Fibroblast of skin of right biceps (primary cell): Measurements from ENCODE around the gene INTS4.
"Not testable (repeated sequence)": the region's sequence is repeated elsewhere in the genome, so short reads cannot be mapped to it uniquely, and the experiment has no call there.

Source experiments
- DNase-seq: peaks from one replicate; pipeline ENCODE4 v3.0.0-alpha.2; 2013

The INTS4 gene

GRCh38 chr11:77994434-77995362, at the start of gene INTS4:
INTS4 (minus strand) TSS chr11:77994668; CDS start chr11:77994643, 25 bp downstream.
- peak; percentile 100 for DNase-seq

- DNase-seq: no peak
These were observed 47.5 kb upstream of the INTS4 start for GRCh38 chr11:78041843-78042440.

- not testable (repeated sequence) for DNase-seq
These were observed 46.9 kb upstream of the INTS4 start for GRCh38 chr11:78041380-78041719.

- peak; percentile 31 for DNase-seq
These were observed 46.4 kb upstream of the INTS4 start for GRCh38 chr11:78040691-78041379.

- DNase-seq: peak; percentile 93
These were observed 45.6 kb upstream of the INTS4 start for GRCh38 chr11:78039919-78040671.

- no peak for DNase-seq
These were observed 45.0 kb upstream of the INTS4 start for GRCh38 chr11:78039391-78039918.

GRCh38 chr11:78038697-78039313, 44.3 kb upstream of the INTS4 start:
- no peak for DNase-seq

GRCh38 chr11:78037825-78038620, 43.6 kb upstream of the INTS4 start:
- no peak for DNase-seq

- no peak for DNase-seq
These were observed 42.6 kb upstream of the INTS4 start for GRCh38 chr11:78037056-78037455.

GRCh38 chr11:78036313-78036712, 41.8 kb upstream of the INTS4 start:
- DNase-seq: no peak

- DNase-seq: no peak
These were observed 40.2 kb upstream of the INTS4 start for GRCh38 chr11:78034623-78035022.

- DNase-seq: no peak
These were observed 38.6 kb upstream of the INTS4 start for GRCh38 chr11:78033040-78033439.

- no peak for DNase-seq
These were observed 37.6 kb upstream of the INTS4 start for GRCh38 chr11:78032090-78032489.

- DNase-seq: no peak
These were observed 37.2 kb upstream of the INTS4 start for GRCh38 chr11:78031629-78032028.

- DNase-seq: peak; percentile 50
These were observed 36.2 kb upstream of the INTS4 start for GRCh38 chr11:78030429-78031325.

- not testable (repeated sequence) for DNase-seq
These were observed 34.0 kb upstream of the INTS4 start for GRCh38 chr11:78028423-78028822.

- DNase-seq: no peak
These were observed 33.3 kb upstream of the INTS4 start for GRCh38 chr11:78027759-78028158.

GRCh38 chr11:78025378-78025777, 30.9 kb upstream of the INTS4 start:
- no peak for DNase-seq

- DNase-seq: no peak
These were observed 29.0 kb upstream of the INTS4 start for GRCh38 chr11:78023426-78023825.
